Myocyte (in vitro differentiated cells): ENCODE measurements around the gene SERPINE1. TPM values are rescaled to one million over a fixed set of nuclear protein-coding genes. Genes with fewer than 3 reads are reported as not detected.
"Not testable (repeated sequence)": the region's sequence is repeated elsewhere in the genome, so short reads cannot be mapped to it uniquely, and the experiment has no call there.

Source experiments
- DNase-seq: peaks from one replicate; pipeline ENCODE4 v3.0.0-alpha.2; 2012; ENCODE audit warnings: low read depth
- total RNA-seq: library from RNA; depleted of rRNA; stranded (reverse); fragments of >200 nt; gene quantifications from 2 replicates; pipeline ENCODE4 v1.2.3, GENCODE V29; 2014

SERPINE1 gene
- total RNA-seq, 1 donor from 2014 or later = 26.6 TPM

DNA sequence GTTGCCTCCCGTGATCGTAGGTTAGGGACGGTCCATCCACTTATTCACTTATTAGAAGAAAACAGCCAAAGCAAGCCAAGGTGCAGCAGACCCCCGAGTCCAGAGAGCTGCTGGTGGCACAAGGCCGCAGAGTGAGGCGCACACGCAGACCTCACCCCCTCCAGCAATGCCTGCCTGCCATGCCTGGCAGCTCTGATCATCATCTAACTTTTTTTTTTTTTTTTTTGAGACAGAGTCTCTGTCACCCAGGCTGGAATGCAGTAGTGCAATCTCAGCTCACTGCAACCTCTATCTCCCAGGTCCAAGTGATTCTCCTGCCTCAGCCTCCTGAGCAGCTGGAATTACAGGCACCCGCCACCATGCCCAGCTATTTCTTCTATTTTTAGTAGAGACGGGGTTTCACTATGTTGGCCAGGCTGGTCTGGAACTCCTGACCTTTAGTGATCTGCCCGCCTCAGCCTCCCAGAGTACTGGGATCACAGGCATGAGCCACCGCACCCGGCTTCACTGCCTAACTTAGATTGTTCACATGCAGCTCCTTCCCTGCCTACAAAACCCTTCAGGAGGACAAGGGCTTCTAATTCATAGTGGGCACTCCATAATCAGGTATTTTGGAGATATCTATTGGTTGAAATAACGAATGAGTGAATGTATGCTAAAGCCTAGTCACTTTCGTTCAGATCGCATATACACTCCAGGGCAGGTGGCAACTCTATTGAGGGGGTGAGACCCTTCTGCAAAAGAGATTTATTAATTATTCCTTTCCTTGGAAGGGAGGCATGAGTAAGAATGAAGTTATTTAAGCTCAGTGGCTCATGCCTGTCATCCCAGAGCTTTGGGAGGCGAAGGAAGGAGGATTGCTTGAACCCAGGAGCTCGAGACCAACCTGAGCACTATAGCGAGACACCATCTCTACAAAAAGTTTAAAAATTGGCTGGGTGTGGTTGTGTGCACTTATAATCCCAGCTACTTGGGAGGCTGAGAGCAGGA, 25.8 kb upstream of the SERPINE1 start:
- DNase-seq = peak; percentile 24

DNA sequence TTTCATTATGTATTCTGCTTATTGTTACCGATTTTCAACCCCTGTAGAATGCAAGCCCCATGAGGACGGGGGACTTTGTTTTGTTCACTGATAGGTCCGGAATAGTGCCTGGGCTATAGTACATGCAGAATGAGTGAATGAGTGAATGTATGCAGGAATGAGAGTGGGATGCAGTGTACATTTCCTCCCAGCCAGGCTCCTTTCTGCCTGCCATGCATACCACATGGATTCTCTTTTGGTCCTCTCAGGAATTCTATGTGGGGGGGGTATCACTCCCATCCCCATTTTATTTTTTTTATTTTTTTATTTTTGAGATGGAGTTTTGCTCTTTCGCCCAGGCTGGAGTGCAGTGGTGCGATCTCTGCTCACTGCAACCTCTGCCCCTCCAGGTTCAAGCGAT, 24.9 kb upstream of the SERPINE1 start:
- DNase-seq = no peak

DNA sequence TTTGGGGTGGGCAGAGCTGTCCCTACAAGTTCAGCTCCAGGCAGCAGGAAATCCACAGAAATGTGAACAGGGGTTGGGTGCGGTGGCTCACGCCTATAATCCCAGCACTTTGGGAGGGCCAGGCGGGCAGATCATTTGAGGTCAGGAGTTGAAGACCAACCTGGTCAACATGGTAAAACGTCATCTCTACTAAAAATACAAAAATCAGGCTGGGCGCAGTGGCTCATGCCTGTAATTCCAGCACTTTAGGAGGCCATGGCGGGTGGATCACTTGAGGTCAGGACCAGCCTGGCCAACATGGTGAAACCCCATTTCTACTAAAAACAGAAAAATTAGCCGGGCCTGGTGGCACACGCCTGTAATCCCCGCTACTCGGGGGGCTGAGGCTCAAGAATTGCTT, 23.2 kb upstream of the SERPINE1 start:
- not testable (repeated sequence) for DNase-seq

DNA sequence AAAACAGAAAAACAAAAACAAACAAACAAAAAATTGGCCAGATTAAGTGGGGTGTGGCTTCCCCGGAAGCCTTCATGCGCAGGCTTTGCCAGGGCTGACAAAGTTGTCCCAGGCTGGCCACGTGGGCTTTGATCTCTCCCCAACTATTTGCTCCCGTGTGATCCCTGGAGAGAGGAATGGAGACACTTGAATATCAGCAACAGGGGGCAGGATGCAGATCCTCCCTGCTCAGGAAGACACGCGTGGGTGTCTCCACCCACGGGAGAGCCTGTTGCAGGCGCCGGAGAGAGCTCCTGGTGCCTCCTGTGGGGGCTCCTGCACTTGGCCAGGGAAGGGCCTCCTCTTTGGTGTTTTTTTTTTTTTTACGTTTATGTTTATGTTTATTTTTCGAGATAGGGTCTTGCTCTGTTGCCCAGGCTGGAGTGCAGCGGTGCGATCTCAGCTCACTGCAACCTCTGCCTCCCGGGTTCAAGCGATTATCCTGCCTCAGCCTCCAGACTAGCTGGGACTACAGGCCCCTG, 22.7 kb upstream of the SERPINE1 start:
- DNase-seq = no peak

DNA sequence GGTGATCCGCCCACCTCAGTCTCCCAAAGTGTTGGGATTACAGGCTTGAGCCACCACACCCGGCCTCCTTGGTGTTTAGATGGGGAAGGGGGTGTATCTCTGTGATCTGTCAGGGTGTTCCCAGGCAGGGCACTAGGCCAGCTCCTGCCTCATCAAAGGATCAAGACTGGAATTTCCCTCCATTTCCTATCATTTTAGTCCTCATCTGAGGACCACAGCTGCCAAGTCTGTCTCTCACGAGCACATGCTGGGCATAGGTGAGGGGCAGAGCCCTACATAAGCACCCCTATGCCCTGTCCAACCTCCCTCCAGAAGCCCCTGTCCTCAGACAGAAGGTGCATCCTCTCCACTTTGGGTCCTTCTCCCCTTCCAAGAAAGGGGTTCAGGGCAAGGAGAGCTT, 22.1 kb upstream of the SERPINE1 start:
- no peak for DNase-seq

DNA sequence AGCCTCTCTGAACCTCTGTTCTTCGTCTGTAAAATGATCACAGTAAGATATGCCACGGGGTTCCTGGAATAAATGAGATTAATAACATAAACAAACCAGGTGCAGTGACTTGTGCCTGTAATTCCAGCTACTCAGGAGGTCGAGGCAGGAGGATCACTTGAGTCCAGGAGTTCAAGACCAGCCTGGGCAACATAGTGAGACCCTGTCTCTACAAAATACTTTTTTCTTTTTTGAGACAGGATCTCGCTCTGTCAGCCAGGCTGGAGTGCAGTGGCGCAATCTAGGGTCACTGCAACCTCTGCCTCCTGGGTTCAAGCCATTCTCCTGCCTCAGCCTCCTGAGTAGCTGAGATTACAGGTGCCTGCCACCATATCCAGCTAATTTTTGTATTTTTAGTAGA, 21.7 kb upstream of the SERPINE1 start:
- DNase-seq = not testable (repeated sequence)

DNA sequence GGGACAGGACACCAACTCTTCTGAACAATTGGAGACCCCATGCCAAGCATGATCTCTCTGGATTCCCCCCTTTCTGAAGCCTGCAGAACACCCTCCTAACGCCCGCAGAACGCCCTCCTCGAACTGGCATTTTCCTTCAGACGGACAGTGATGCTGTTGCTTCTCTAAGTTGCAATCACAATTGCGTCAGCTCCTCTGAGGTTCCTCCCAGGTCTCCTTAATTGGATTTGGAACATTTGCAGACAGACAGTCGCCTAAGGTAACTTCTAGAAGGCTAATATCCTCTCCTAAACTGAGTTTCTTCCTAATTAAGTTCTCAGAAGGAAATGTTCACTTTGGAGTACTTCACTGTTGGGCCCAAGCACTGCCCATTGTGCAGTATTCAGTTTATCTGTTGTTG, 20.5 kb upstream of the SERPINE1 start:
- no peak for DNase-seq

DNA sequence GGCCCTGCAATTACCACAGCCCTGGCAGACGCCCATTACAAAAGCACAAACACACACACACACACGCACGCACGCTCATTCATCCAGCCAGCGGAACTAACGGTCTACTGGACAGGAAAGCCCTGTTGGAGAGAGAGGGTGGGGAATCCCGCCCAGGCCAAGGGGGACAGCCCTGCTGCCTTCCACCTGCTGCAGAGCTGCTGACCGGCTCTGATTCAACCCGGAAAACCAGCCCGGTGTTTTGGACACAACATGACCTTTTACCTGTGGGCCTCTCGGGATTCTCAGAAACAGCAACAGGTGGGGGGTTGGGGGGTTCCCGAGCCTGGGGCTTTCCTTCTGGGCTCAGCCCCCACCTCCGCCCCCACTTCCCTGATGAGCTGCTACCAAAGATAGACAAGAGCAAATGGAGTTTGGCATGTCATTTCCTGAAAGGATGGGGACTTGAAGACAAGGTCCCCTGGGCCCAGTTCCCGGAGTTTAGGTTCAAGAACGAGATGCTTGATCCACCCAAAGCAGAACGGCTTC, 18.5 kb upstream of the SERPINE1 start:
- DNase-seq = peak; percentile 66

DNA sequence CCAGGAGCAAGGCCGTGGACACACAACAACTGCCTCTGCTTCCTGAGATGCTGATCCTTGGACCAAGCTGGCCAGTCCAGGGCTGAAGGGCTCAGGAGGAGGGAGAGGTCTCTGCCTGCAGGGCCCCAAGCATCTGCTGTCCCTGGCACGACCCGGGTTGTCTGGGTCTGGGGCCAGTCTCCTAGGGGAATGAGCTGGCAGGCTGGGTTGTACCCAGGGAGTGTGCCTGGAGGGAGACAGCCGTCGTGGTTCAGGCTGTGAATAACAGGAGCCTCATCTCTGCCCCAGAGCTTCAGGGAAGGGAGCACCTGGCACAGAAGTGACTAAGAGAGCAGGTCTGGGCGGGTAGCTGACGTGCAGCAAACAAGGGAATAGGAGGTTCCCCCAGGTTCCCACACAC, 17.9 kb upstream of the SERPINE1 start:
- DNase-seq = peak; percentile 72

DNA sequence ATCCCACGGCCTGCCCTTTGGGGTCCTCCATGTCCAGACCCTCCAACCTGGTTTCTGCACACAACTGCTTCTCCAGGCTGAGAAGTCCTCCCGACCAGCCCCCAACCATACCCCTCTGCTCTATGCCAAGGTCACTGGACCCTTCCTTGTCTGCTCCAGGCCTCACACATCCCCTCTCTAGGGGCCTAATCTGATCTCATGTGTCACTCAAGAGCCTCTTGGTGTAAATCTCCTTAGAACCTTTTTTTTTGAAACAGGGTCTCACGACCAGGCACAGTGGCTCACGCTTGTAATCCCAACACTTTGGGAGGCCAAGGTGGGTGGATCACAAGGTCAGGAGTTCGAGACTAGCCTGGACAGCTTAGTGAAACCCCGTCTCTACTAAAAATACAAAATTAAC, 17.5 kb upstream of the SERPINE1 start:
- DNase-seq = no peak

DNA sequence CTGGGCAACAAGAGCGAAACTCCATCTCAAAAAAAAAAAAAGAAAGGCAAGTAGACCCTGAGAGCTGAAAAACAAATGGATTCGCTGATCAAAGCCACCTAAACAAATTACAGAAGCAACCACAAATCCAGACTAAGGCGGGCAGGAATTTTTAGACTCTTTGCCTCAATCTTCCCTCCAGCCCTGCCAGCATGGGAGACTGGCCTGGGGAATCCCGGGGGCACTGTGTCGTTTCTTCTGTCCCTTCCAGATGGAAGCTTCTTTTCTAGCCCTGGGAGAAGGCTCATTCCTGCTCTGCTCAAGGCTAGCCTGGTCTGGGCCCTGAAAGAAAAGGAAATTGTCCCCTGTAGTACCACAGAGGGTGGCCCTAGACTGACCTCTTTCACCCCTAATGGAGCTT, 15.6 kb upstream of the SERPINE1 start:
- DNase-seq = no peak

DNA sequence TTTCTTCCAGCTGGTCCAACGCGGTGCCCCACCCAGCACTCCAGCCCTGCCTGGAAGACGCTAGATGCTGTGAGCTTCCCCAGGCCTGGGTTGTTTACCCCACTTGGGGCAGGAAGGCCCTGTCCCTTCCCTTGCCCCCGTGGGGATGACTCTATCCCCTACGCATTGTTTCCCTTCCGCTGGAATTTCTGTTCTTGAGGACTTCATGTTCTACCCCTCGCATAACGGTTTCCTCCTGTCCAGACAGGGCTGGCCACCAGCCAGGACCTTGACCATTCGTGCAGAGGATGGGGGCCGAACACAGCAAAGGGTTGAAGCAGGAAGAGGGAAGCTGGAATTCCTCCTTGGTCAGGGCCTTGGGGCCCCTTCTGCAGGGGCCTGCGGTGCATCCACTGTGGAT, 14.7 kb upstream of the SERPINE1 start:
- DNase-seq = no peak

DNA sequence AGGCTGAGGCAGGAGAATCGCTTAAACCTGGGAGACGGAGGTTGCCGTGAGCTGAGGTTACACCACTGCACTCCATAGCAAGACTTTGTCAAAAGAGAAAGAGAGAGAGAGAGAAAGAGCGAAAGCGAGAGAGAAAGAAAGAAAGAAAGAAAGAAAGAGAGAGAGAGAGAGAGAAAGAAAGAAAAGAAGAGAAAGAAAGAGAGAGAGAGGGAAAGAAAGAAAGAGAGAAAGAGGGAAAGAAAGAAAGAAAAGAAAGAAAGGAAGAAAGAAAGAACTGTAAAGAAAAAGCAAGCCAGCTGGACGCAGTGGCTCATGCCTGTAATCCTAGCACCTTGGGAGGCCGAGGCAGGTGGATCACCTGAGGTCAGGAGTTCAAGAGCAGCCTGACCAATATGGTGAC, 13.8 kb upstream of the SERPINE1 start:
- DNase-seq = not testable (repeated sequence)

DNA sequence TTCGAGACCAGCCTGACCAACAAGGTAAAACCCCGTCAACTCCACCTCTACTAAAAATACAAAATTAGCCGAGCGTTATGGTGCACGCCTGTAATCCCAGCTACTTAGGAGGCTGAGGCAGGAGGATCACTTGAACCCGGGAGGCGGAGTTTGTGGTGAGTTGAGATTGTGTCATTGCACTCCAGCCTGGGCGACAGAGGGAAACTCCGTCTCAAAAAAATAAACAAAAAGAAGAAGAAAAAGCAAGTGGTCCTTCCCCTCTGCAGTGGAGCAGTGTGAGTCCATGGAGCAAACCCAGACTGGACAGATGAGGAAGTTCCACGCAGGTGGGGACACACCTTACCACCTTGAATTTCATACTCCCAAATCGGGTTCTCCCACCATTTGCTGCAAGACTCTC, 13.1 kb upstream of the SERPINE1 start:
- no peak for DNase-seq

DNA sequence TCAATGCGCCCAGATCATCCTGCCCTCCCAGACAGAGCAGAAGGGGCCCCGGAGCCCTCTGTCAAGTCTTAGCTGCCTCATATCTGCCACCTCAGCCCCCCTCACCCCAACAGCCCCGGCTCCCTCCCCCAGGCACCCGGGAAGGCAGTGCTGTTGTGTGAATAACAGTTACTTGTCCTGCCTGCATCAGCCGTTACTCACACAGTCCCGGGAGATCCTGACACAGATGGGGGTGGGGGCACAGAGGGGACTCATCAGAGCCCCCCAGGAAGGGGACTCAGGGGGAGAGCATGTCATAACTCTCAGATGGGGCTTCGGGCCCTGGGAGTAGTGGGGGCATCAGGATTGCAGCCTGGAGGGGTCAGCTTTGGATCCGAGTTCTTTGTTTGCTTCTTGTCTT, 12.4 kb upstream of the SERPINE1 start:
- DNase-seq = no peak

DNA sequence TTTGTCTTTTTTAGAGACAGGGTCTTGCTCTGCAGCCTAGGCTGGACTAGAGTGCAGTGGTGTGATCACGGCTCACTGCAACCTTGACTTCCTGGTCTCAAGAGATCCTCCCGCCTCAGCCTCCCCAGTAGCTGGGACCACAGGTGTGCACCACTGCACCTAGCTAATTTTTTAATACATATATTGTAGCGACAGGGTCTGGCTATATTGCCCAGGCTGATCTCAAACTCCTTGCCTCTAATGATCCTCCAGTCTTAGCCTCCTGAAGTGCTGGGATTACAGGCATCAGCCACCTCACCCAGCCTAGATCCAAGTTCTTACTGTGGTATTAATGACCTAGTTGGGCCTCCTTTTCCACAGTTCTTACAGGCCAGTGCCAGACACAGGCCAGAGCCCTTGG, 11.7 kb upstream of the SERPINE1 start:
- no peak for DNase-seq

DNA sequence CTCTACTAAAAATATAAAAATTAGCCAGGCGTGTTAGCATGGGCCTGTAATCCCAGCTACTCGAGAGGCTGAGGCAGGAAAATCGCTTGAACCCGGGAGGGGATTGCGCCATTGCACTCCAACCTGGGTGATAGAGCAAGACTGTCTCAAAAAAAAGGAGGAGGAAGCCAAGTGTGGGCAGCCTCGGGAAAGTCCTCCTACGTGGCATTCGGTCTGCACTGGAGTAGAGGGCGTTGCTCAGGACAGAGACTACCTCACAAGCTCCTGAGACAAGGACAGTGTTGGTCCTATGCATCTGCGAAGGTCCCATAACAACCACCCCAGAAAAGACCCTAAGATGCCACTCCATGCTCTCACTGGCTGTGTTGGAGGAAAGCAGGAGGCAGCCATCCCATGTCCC, 10.0 kb upstream of the SERPINE1 start:
- no peak for DNase-seq

DNA sequence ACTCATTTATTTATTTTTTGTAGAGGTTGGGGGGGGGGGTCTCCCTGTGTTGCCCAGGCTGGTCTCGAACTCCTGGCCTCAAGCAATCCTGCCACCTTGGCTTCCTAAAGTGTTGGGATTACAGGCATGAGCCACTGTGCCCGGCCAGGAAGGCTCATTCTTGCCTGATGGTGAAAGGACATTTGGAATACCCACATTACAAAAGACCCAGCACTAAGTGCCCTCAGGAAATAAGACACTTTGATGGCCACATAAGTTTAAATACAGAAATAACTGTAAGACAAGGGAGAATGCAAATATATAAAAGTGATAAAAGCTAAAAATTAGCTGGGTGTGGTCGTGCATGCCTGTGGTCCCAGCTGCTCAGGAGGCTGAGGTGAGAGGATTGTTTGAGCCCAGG, 8.0 kb upstream of the SERPINE1 start:
- no peak for DNase-seq

DNA sequence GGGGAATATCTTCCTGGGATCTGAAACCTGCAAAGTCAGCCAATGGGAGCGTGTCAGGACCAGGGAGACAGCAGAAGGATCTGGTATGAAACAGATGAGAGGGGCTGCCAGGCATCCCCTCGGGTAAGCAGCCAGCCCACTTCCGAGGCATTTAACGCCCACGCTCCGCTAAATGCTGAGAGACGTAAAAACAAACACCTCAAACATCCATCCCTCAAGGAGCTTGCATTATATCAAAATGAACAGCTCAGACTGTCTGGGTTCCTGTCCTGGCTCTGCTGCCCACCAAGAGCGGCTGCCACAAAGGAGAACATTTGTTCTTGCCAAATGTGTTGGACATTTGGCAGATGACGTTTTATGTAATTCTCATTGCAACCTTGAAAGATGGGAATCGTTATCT, 7.0 kb upstream of the SERPINE1 start:
- DNase-seq = no peak

DNA sequence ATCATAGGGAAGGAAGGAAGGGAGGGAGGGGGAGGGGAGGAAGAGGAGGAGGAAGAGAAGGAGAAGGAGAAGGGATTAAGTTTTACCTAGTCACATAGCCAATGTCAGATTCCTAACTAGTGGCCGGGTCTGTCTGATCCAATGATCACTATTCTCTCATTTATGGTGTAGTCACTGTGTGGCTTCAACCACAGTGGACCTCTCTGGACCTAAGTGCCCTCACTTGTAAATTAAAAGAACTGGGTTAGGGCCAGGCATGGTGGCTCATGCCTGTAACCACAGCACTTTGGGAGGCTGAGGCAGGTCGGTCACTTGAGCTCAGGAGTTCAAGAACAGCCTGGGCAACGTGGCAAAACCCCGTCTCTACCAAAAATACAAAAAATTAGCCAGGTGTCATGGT, 6.6 kb upstream of the SERPINE1 start:
- DNase-seq = no peak

DNA sequence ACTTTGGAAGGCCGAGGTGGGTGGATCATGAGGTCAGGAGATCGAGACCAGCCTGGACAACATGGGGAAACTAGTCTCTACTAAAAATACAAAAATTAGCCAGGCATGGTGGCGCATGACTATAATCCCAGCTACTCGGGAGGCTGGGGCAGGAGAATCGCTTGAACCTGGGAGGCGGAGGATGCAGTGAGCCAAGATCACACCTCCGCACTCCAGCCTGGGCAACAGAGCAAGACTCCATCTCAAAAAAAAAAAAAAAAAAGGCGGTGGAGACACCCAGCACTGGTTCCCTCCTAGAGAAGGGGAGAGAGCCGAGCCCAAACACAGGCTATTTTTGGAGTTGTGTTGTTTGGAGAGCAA, 5.3 kb upstream of the SERPINE1 start:
- not testable (repeated sequence) for DNase-seq

DNA sequence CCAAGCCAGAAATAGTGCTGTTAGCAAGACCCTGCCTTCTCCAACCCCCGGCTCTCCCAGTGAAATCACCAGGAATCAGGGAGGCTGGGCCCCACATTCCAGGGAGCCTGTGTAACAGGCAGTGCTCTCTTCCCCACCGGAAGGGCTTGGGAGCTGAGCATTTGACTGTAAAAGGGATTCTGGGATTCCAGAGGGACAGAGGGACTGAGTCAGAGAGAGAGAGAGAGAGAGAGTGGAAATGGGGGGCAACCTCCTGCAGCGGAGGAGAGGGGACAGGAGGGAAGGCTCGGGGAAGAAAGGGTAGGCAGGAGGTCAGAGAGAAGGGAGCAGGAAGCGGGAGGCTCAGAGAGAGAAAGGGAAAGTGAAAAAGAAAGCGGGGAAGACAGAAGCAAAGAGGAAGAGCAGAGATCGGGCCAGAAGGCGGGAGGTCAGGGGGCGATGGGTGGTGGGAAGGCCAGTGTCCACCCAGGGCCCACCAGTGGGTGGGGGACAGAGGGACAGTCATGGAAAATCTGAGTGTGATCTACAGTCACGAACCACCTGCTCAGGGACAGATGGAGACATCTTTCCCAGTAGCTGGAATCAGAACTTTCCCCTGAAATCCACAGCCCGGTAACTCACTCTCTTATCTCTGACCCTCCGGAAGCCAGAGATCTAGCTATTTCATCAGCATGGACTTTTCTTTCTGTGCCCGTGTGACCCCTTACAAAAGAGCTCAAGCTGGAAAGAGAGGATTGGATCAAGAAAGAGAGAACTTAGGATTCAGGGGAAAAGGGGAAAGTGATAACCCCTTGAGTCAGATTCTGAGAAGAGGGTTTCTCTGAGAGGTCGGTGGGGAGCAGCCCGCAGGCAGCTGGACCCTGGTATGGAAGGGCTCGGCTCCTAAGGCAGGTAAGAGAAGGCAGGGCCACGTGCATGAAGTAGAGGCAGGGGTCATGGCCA, 4.6 kb upstream of the SERPINE1 start:
- DNase-seq = peak; percentile 99
